Lower lobe of right lung (tissue), 2 donors: ENCODE measurements around the gene MCM7. TPM values are rescaled to one million over a fixed set of nuclear protein-coding genes. Genes with fewer than 3 reads are reported as not detected.
A peak's percentile ranks its signal among the peaks of the same experiment; 100 is the strongest.

Experiments used
- ATAC-seq, 2 donors: fragments of 200-7000 bp; cut with Tn5 transposase; one replicate each; pipeline ENCODE4 v1.9.1; 2020 to 2022; ENCODE audit warnings: mild to moderate bottlenecking in 2 of 2, moderate library complexity in 2 of 2
- DNase-seq: peaks from one replicate; pipeline ENCODE4 v3.0.0-alpha.2; 2020
- H3K27ac ChIP-seq: fragments of 200-600 bp; one replicate; pipeline ENCODE4 v1.8.0; 2022
- H3K27me3 ChIP-seq: fragments of 200-600 bp; one replicate; pipeline ENCODE4 v1.8.0; 2022; ENCODE audit warnings: low read depth
- H3K36me3 ChIP-seq: fragments of 200-600 bp; one replicate; pipeline ENCODE4 v1.8.0; 2022; ENCODE audit warnings: mild to moderate bottlenecking
- H3K4me1 ChIP-seq: fragments of 200-600 bp; one replicate; pipeline ENCODE4 v1.8.0; 2022
- H3K4me3 ChIP-seq: fragments of 200-600 bp; one replicate; pipeline ENCODE4 v1.8.0; 2022; ENCODE audit warnings: mild to moderate bottlenecking
- H3K9me3 ChIP-seq: fragments of 200-600 bp; one replicate; pipeline ENCODE4 v1.8.0; 2022
- CTCF ChIP-seq: fragments of 200-600 bp; IDR thresholded peaks from one replicate; pipeline ENCODE4 v1.8.0; 2022; ENCODE audit warnings: antibody characterized with exemption, mild to moderate bottlenecking
- intact Hi-C: fragments of 100-400 bp; cut with DNase I; formaldehyde crosslinking; loops from one replicate; pipeline ENCODE4 v1.11.0; 2022
- microRNA-seq: library from miRNA; unstranded; fragments of <30 nt; microRNA quantifications from one replicate; pipeline ENCODE4 v1.2.0, GENCODE V29; 2020; ENCODE audit warnings: borderline number of aligned reads
- total RNA-seq: library from RNA; stranded (reverse); fragmentation: NEBNext Ultra II Directional; extraction: Animal tissue kit (Norgen Biotek cat#: 25700); gene quantifications from one replicate; pipeline ENCODE4 v1.2.1, GENCODE V29; 2021
- donor health status: DM: no; HTN: yes; CAD: no; lungs with severe emphysema.

MCM7 gene
- total RNA-seq, 1 donor from 2014 or later, result 48.0 TPM

- no peaks in the 10 kb centered on the region for H3K9me3 ChIP-seq
- H3K36me3 ChIP-seq, result peaks cover 24% of the 10 kb centered on the region
- intact Hi-C loops, result no loop called here
- ATAC-seq (peak; percentile 63 to 64), DNase-seq (no peak)
- H3K4me1 ChIP-seq, result peaks cover 12% of the 10 kb centered on the region
- H3K4me3 ChIP-seq, result no peak overlapping the region
- no peaks in the 10 kb centered on the region for H3K27me3 ChIP-seq
- H3K27ac ChIP-seq, result no peak overlapping the region
- TF ChIP-seq CTCF, result no peak
These were observed 48.0 kb downstream of the MCM7 start for GRCh38 chr7:100053215-100053614.

DNA sequence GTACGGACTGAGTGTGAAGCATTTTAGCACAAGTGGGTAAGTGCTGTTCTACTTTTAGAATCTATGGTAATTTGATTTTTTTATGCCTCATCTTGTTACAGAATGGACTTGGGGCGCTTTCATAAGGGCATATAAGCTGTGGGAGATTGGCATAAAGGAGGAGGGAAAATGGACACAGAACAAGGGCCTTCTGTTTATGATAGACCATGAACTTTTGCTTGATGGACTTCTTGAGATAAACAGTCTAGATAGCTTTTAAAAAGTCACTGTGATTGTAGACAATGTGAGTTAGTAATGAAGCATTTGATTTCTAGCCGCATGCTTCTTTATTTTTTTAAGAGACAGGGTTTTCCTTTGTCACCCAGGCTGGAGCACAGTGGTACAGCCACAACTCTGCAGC lies 49.6 kb downstream of the MCM7 start:
- Histone ChIP-seq H3K27ac (no peak overlapping the region), H3K36me3 (peaks cover 9% of the 10 kb centered on the region), H3K27me3 (no peaks in the 10 kb centered on the region), H3K4me3 (no peak overlapping the region), H3K4me1 (peaks cover 12% of the 10 kb centered on the region), H3K9me3 (no peaks in the 10 kb centered on the region)
- intact Hi-C loops, result no loop called here
- DNase-seq (no peak), ATAC-seq (no peak)
- no peak for TF ChIP-seq CTCF

DNA sequence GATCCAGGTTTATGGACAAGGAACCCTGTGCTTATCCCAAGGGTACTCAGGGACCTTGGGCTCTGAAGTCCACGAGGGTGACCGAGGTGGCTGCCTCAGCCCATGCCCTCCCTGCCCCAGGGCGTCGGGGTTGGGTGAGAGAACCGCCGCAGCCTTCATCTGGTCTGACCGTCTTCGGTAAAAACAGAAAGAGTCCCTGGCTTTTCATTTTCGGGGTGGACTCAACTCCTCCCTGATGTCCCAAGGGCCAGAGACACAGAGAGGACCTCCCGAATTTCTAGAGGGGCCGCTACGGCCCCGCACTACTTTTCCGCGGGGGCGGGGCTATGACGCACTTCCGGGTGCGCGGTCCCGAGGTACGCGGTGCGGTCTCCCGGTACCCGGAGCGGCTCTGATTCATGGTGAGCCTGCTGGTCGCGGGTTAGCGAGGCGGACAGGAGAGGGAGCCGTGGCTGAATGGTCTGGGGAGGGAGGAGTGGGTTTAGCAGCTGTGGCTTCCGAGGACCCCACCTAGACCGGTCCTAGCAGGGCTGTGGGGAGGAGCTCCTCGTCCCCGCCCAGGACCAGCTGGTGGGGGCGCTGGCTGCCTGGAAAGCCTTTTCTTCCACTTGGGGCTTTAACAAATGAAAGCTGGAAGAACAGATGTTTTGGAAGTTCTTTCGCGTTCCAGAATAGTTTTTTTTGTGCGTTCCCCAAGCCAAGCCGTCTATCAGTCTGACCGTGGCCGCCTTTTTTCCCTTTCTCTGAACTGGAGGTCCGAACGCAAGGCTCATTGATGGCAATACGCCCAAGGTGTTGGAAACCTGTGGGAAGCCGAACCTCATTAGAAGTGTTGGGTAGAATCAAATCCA lies 51.5 kb downstream of the MCM7 start, which contains the start of gene ZSCAN21:
ZSCAN21 (plus strand) TSS at position 334 of the 851 bp plus-strand sequence. CDS start 7,233 bp downstream, outside the sequence.
- Histone ChIP-seq H3K4me3 (peak within 1 kb of the TSS; percentile 86), H3K27me3 (no peaks in the 10 kb centered on the region), H3K36me3 (peaks cover 6% of the 10 kb centered on the region), H3K4me1 (peaks cover 12% of the 10 kb centered on the region), H3K27ac (peak within 1 kb of the TSS; percentile 93), H3K9me3 (no peaks in the 10 kb centered on the region)
- DNase-seq (peak; percentile 90), ATAC-seq (peak; percentile 96 to 98)
- TF ChIP-seq CTCF, result peak; percentile 22
- intact Hi-C loops, result no loop called here

DNA sequence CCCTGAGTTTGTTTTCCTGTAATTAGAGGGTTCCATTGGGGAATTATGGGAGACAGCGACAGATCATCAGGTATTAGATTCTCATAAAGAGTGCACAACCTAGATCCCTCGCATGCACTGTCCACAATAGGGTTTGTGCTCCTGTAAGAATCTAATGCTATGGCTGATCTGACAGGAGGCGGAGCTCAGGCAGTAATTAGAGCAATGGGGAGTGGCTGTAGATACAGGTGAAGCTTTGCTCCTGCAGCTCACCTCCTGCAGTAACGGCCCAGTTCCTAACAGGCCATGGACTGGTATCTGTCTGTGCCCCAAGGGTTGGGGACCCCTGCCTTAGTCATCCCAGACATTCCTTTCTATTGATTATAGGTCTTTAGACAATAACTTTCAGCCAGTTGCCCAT lies 52.5 kb downstream of the MCM7 start:
- H3K36me3 ChIP-seq, result peaks cover 6% of the 10 kb centered on the region
- no peak for ATAC-seq
- no peaks in the 10 kb centered on the region for H3K9me3 ChIP-seq
- no peak for DNase-seq
- no peak overlapping the region for H3K27ac ChIP-seq
- H3K4me3 ChIP-seq, result no peak overlapping the region
- H3K4me1 ChIP-seq, result peaks cover 12% of the 10 kb centered on the region
- TF ChIP-seq CTCF, result no peak
- no peaks in the 10 kb centered on the region for H3K27me3 ChIP-seq
- intact Hi-C loops, result no loop called here

DNA sequence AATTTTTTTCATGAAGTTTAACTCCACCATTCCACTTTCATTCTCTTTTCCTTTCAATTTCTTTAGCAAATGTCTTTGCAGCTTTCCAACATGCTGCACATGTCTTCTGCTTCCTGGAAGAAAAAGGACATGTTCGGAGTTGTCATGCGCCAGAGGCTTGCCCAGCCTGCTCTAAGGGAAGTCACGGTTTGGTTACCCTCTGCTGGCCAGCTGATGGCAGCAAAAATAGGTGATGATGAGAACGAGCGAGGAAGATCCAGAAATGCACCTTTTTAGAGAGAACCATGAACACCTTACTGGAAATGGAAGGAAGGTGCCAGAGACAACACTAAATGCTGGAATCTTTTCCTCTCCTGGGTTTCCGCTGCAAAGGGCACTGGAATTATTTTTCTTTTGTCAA lies 56.5 kb downstream of the MCM7 start:
- Histone ChIP-seq H3K9me3 (no peaks in the 10 kb centered on the region), H3K4me3 (no peak overlapping the region), H3K36me3 (no peaks in the 10 kb centered on the region), H3K4me1 (peaks cover 5% of the 10 kb centered on the region), H3K27me3 (no peaks in the 10 kb centered on the region), H3K27ac (no peak overlapping the region)
- TF ChIP-seq CTCF, result no peak
- intact Hi-C loops, result no loop called here
- DNase-seq (no peak), ATAC-seq (no peak)

Small RNAs within 50 kb of the gene (microRNA-seq; reads per million reads assigned to microRNA genes)
- gene MIR106B, result 1,086 reads per million, percentile 81 among the genes with 10 or more reads in this experiment
- gene MIR25, result 397 reads per million, percentile 72 among the genes with 10 or more reads in this experiment
- gene MIR93, result 1,895 reads per million, percentile 83 among the genes with 10 or more reads in this experiment

Other genes starting within 250 kb of the MCM7 start
- gene OR2AE1, start 224.4 kb downstream of the MCM7 start, total RNA-seq, result 0.71 TPM
- gene TRIM4, start 181.9 kb downstream of the MCM7 start, total RNA-seq, result 39.0 TPM
- gene GJC3, start 171.8 kb downstream of the MCM7 start, total RNA-seq, result not detected
- 31.8 TPM for gene AZGP1, start 125.4 kb downstream of the MCM7 start, total RNA-seq
- gene ZKSCAN1, start 85.8 kb downstream of the MCM7 start, total RNA-seq, result 59.6 TPM
- gene ZSCAN21, start 51.6 kb downstream of the MCM7 start, total RNA-seq, result 8.4 TPM
- gene ZNF3, start 19.7 kb downstream of the MCM7 start, total RNA-seq, result 23.0 TPM
- gene COPS6, start 12.4 kb downstream of the MCM7 start, total RNA-seq, result 70.6 TPM
- 16.5 TPM for gene AP4M1, start 246 bp upstream of the MCM7 start, total RNA-seq
- gene TAF6, start 18.0 kb upstream of the MCM7 start, total RNA-seq, result 39.4 TPM
- 10.5 TPM for gene CNPY4, start 18.2 kb upstream of the MCM7 start, total RNA-seq
- 2.7 TPM for gene MBLAC1, start 25.6 kb upstream of the MCM7 start, total RNA-seq
- gene LAMTOR4, start 47.5 kb upstream of the MCM7 start, total RNA-seq, result 131 TPM
- gene TRAPPC14, start 57.3 kb upstream of the MCM7 start, total RNA-seq, result 24.3 TPM
- gene GAL3ST4, start 67.2 kb upstream of the MCM7 start, total RNA-seq, result 5.3 TPM
- gene GPC2, start 76.0 kb upstream of the MCM7 start, total RNA-seq, result 0.77 TPM
- 4.1 TPM for gene STAG3, start 76.5 kb upstream of the MCM7 start, total RNA-seq
- gene PVRIG, start 118.6 kb upstream of the MCM7 start, total RNA-seq, result not detected
- gene SPDYE3, start 206.3 kb upstream of the MCM7 start, total RNA-seq, result not detected